ENCODE results near the gene TXNL1.
A peak's percentile ranks its signal among the peaks of the same experiment; 100 is the strongest.

TXNL1 gene

GRCh38 chr18:56650944-56651770, 12.8 kb upstream of the TXNL1 start, which contains the start of gene WDR7:
Gene WDR7 (plus strand): TSS chr18:56651359. CDS start chr18:56672516, 21,157 bp downstream.
- Mint-ChIP-seq H3K4me3 (peak within 1 kb of the TSS; percentile 87 to 98), H3K27ac (peak within 1 kb of the TSS; percentile 95 to 97), H3K4me1 (peaks cover 51% of the 10 kb centered on the region), H3K27me3 (no peaks in the 10 kb centered on the region), H3K9me3 (peaks cover 5 to 7% of the 10 kb centered on the region in 2 donors)
- ATAC-seq = peak; percentile 93
- peak; percentile 92 to 97 for DNase-seq

DNA sequence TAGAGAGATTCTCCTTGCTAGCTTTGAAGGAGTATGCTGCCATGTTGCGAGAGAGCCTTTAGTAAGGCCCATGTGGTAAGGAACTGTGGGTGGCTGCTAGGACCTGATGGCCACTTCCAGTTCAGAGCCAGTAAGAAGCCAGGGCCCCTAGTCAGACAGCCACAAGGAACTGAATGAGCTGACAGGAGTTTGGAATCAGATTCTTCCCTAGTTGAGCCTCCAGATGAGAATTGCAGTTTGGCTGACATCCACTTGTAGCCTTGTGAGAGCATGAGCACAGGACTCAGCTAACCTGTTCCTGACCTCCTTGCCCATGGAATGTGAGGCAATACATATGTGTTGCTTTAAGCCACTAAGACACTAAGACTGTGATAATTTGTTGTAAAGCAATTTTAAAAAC, 11.6 kb upstream of the TXNL1 start:
- no peak for ATAC-seq
- H3K27me3 Mint-ChIP-seq = no peaks in the 10 kb centered on the region
- H3K27ac Mint-ChIP-seq = no peak overlapping the region
- H3K9me3 Mint-ChIP-seq = peaks cover 5 to 7% of the 10 kb centered on the region in 2 donors
- H3K4me3 Mint-ChIP-seq = peak overlapping the region in 1 of 2 donors; percentile 3
- H3K4me1 Mint-ChIP-seq = peaks cover 51% of the 10 kb centered on the region
- DNase-seq = no peak

- no peak for DNase-seq
- peak overlapping the region in 1 of 2 donors; percentile 36 for H3K27ac Mint-ChIP-seq
- H3K4me1 Mint-ChIP-seq = peaks cover 38% of the 10 kb centered on the region
- H3K27me3 Mint-ChIP-seq = no peaks in the 10 kb centered on the region
- no peak for ATAC-seq
- H3K4me3 Mint-ChIP-seq = no peak overlapping the region
- peaks cover 0 to 5% of the 10 kb centered on the region in 2 donors for H3K9me3 Mint-ChIP-seq
Observed at GRCh38 chr18:56647951-56648893, 9.8 kb upstream of the TXNL1 start.

GRCh38 chr18:56647071-56647470, 8.7 kb upstream of the TXNL1 start:
- Mint-ChIP-seq H3K27ac (no peak overlapping the region), H3K4me3 (no peak overlapping the region), H3K27me3 (no peaks in the 10 kb centered on the region), H3K4me1 (peaks cover 31% of the 10 kb centered on the region), H3K9me3 (peaks cover 0 to 5% of the 10 kb centered on the region in 2 donors)
- peak; percentile 62 for ATAC-seq
- peak in 1 of 2 donors; percentile 41 for DNase-seq

- H3K9me3 Mint-ChIP-seq = peaks cover 0 to under 1% of the 10 kb centered on the region in 2 donors
- DNase-seq (no peak), ATAC-seq (no peak)
Observed at GRCh38 chr18:56645415-56646016, 7.1 kb upstream of the TXNL1 start.

GRCh38 chr18:56643381-56643780, 5.0 kb upstream of the TXNL1 start:
- Mint-ChIP-seq H3K4me3 (no peak overlapping the region), H3K9me3 (peaks cover 6 to 9% of the 10 kb centered on the region in 2 donors), H3K4me1 (peaks cover 25% of the 10 kb centered on the region), H3K27me3 (no peaks in the 10 kb centered on the region), H3K27ac (peak overlapping the region in 1 of 2 donors; percentile 1)
- ATAC-seq = no peak
- no peak for DNase-seq

More at GRCh38 chr18:56645415-56646016, 7.1 kb upstream of the TXNL1 start:
- H3K4me3 Mint-ChIP-seq = no peak overlapping the region
- H3K27ac Mint-ChIP-seq = no peak overlapping the region
- H3K4me1 Mint-ChIP-seq = peaks cover 25% of the 10 kb centered on the region
- no peaks in the 10 kb centered on the region for H3K27me3 Mint-ChIP-seq

GRCh38 chr18:56641714-56642337, 3.4 kb upstream of the TXNL1 start:
- Mint-ChIP-seq H3K27ac (no peak overlapping the region), H3K27me3 (no peaks in the 10 kb centered on the region), H3K4me3 (no peak overlapping the region), H3K9me3 (peaks cover 6 to 9% of the 10 kb centered on the region in 2 donors), H3K4me1 (peaks cover 20% of the 10 kb centered on the region)
- DNase-seq (no peak), ATAC-seq (no peak)

- DNase-seq = no peak
- ATAC-seq = no peak
- Mint-ChIP-seq H3K4me1 (peaks cover 28% of the 10 kb centered on the region), H3K27ac (no peak overlapping the region), H3K4me3 (peak overlapping the region in 1 of 2 donors; percentile 100), H3K27me3 (no peaks in the 10 kb centered on the region), H3K9me3 (peaks cover 6 to 9% of the 10 kb centered on the region in 2 donors)
Observed at GRCh38 chr18:56639571-56639970, 1.2 kb upstream of the TXNL1 start.

GRCh38 chr18:56639104-56639381, 651 bp upstream of the TXNL1 start:
- ATAC-seq = no peak
- H3K27ac Mint-ChIP-seq = peak overlapping the region; percentile 99
- H3K4me1 Mint-ChIP-seq = peaks cover 34% of the 10 kb centered on the region
- no peak for DNase-seq
- H3K9me3 Mint-ChIP-seq = peaks cover 6 to 9% of the 10 kb centered on the region in 2 donors
- H3K4me3 Mint-ChIP-seq = peak overlapping the region; percentile 100
- H3K27me3 Mint-ChIP-seq = no peaks in the 10 kb centered on the region

- ATAC-seq (peak; percentile 29), DNase-seq (no peak)
- H3K27me3 Mint-ChIP-seq = no peaks in the 10 kb centered on the region
- peaks cover 6 to 9% of the 10 kb centered on the region in 2 donors for H3K9me3 Mint-ChIP-seq
- peak overlapping the region; percentile 100 for H3K4me3 Mint-ChIP-seq
- peaks cover 35% of the 10 kb centered on the region for H3K4me1 Mint-ChIP-seq
- H3K27ac Mint-ChIP-seq = peak overlapping the region; percentile 99
Observed at GRCh38 chr18:56637711-56638231, 621 bp downstream of the TXNL1 start.

DNA sequence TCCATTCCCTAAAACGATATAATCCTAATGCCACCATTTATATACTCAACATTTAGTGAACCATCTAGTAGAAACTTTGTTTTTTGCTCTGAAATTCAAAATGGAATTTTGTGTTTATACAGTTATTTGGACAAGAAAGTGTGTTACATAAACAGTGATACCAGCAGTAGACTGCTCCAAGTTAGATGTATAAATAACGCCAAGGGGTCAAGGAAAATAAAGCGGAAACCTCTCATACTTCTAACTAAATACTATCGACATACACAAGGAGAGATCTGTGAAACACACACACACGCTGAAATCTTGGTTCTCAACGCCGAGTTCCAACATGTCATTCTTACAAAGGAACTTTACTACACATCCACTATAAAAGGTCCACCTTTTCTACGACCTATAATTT, 1.2 kb downstream of the TXNL1 start:
- no peaks in the 10 kb centered on the region for H3K27me3 Mint-ChIP-seq
- H3K4me3 Mint-ChIP-seq = peak overlapping the region; percentile 100
- peak overlapping the region; percentile 99 for H3K27ac Mint-ChIP-seq
- DNase-seq = no peak
- H3K4me1 Mint-ChIP-seq = peaks cover 35% of the 10 kb centered on the region
- peaks cover 6 to 9% of the 10 kb centered on the region in 2 donors for H3K9me3 Mint-ChIP-seq
- ATAC-seq = no peak

GRCh38 chr18:56635007-56635406, 3.4 kb downstream of the TXNL1 start:
- no peak for ATAC-seq
- Mint-ChIP-seq H3K4me3 (no peak overlapping the region), H3K4me1 (peaks cover 45% of the 10 kb centered on the region)

DNA sequence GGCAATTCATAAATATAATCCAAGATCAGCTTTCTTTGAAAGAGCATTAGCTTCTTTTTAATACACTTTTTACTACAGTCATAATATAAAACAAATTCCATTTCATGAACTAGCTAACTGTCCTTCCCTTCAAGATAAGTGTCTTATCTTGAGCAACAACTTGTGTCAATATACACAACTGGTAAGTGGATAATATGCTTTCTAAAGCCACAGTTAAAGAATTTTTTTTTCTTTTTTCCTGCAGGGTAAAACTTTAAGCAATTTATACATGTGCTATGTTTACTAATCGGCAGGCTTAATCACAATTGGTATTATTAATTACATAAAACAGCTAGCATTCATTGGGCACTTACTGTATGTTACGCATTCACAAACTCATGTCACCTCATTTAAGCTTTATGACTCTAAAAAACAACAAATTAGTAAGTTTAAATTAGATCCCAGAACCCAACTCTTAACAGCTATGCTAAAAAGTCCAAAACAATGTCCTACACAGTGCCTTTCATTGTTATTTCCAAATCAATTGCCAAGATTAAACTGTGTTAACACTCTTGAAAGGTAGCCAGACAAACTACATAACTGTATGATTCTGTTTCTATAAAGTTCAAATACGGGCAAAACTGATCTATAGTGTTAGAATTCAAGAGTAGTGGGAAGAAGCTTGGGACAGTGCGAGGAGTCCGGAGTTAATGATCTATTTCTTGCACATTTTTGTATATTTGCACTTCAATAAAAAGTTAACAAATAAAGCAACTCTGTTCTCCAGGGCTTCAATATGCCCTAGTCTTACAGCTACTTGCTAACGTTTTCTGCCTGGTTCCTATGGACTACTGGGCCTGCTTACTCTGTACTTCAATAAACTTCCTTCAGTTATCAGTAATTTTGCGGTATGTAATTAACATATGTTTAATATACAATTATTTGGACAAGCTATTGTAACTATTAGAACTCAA, 6.0 kb downstream of the TXNL1 start:
- ATAC-seq (no peak), DNase-seq (no peak)
- Mint-ChIP-seq H3K9me3 (no peaks in the 10 kb centered on the region), H3K27me3 (no peaks in the 10 kb centered on the region), H3K4me3 (no peak overlapping the region), H3K4me1 (peaks cover 55% of the 10 kb centered on the region), H3K27ac (no peak overlapping the region)

More at GRCh38 chr18:56635007-56635406, 3.4 kb downstream of the TXNL1 start:
- Mint-ChIP-seq H3K27ac (no peak overlapping the region), H3K27me3 (no peaks in the 10 kb centered on the region), H3K9me3 (peaks cover 6 to 9% of the 10 kb centered on the region in 2 donors)
- no peak for DNase-seq

DNA sequence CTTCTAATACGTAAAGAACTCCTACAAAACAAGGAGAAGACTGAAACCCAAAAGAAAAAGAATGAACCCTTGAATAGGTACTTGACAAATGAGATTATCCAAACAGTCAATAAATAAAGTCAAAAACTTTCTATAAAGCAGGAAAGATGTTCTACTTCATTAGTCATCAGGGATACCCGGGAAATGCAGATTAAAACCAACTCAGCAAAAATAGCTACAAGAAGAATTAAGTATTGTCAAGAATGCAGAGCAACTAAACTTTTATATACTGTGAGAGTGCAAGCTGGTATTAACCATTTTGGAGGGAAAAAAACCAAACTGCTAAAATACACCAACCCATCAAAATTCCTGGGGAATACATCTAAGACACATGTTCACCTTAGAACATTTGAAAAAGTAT, 10.4 kb downstream of the TXNL1 start:
- Mint-ChIP-seq H3K4me1 (peaks cover 38% of the 10 kb centered on the region), H3K27ac (no peak overlapping the region)
- no peak for DNase-seq

More for the DNA sequence above, 10.4 kb downstream of the TXNL1 start:
- no peak overlapping the region for H3K4me3 Mint-ChIP-seq
- no peaks in the 10 kb centered on the region for H3K27me3 Mint-ChIP-seq
- no peaks in the 10 kb centered on the region for H3K9me3 Mint-ChIP-seq
- ATAC-seq = no peak
